B cell (primary cell): ENCODE data around the gene RPL18. TPM values are rescaled to one million over a fixed set of nuclear protein-coding genes. Genes with fewer than 3 reads are reported as not detected.

Experiments used
- ATAC-seq: fragments of 200-7000 bp; cut with Tn5 transposase; one replicate; pipeline ENCODE4 v1.10.0; 2021; ENCODE audit warnings: low read depth, mild to moderate bottlenecking, moderate number of reproducible peaks, moderate library complexity
- CTCF ChIA-PET: fragments of 350-600 bp; sonication (Branson Sonifier 250); formaldehyde crosslinking; loops from one replicate; lab custom pipeline; 2021; ENCODE audit warnings: antibody characterized with exemption, inconsistent platforms; lab: Charles Lee
- POLR2A ChIA-PET: fragments of 350-600 bp; sonication (Branson Sonifier 250); formaldehyde crosslinking; loops from one replicate; lab custom pipeline; 2021; ENCODE audit warnings: antibody characterized with exemption; lab: Charles Lee
- DNase-seq: peaks from one replicate; pipeline ENCODE4 v3.0.0; 2013
- H2AFZ ChIP-seq: 2 replicates; pipeline ENCODE4 v1.6.1; 2012; ENCODE audit warnings: mild to moderate bottlenecking, low read depth, low read length; ENCODE audit not compliant: insufficient read depth, poor library complexity, severe bottlenecking
- H3K27ac ChIP-seq, 2 donors: 1 replicate in 1 of 2; 2 replicates in 1 of 2; pipeline ENCODE4 v1.5.1; 2012 to 2013; ENCODE audit warnings: low read length in 2 of 2, mild to moderate bottlenecking in 2 of 2, moderate library complexity in 1 of 2
- H3K27me3 ChIP-seq, 4 experiments: fragments of 200-600 bp in 1 of 4; sonication (generic) in 1 of 4; replicated peaks in 1 of 4; 1 replicate in 2 of 4; 2 replicates in 2 of 4; pipeline versions ENCODE4 v1.6.1 to v1.7.0; 2013 to 2016; ENCODE audit warnings: low read length in 3 of 4, mild to moderate bottlenecking in 2 of 4, mixed read lengths in 1 of 4, moderate library complexity in 1 of 4; ENCODE audit not compliant: insufficient read depth in 4 of 4, control insufficient read depth in 3 of 4; ENCODE audit errors: control extremely low read depth in 1 of 4
- H3K36me3 ChIP-seq, 2 experiments: replicated peaks in 1 of 2; 1 replicate in 1 of 2; 2 replicates in 1 of 2; pipeline versions ENCODE4 v1.6.1 to v1.7.1; 2013; ENCODE audit warnings: low read length in 1 of 2; ENCODE audit not compliant: insufficient read depth in 2 of 2, control insufficient read depth in 1 of 2; ENCODE audit errors: control extremely low read depth in 1 of 2, extremely low read depth in 1 of 2
- H3K4me1 ChIP-seq, 2 donors: fragments of 200-600 bp in 1 of 2; sonication (generic) in 1 of 2; 1 replicate in 1 of 2; 2 replicates in 1 of 2; pipeline versions ENCODE4 v1.5.1 to v1.6.1; 2013 to 2017; ENCODE audit warnings: low read length in 2 of 2; ENCODE audit not compliant: control insufficient read depth in 2 of 2, insufficient read depth in 2 of 2
- H3K4me2 ChIP-seq: replicated peaks from 2 replicates; pipeline ENCODE3; 2012; ENCODE audit warnings: mild to moderate bottlenecking, low read depth, low read length; ENCODE audit not compliant: poor library complexity, severe bottlenecking
- H3K4me3 ChIP-seq, 5 experiments: fragments of 200-600 bp in 1 of 5; sonication (generic) in 1 of 5; 1 replicate in 3 of 5; 2 replicates in 2 of 5; pipeline versions ENCODE4 v1.5.1 to v1.7.0; 2011 to 2016; ENCODE audit warnings: low read length in 4 of 5, mild to moderate bottlenecking in 4 of 5, low read depth in 2 of 5, control low read depth in 1 of 5, moderate library complexity in 1 of 5; ENCODE audit not compliant: insufficient read depth in 1 of 5; ENCODE audit errors: control extremely low read depth in 1 of 5, extremely low read depth in 1 of 5
- H3K79me2 ChIP-seq: fragments of 200-600 bp; sonication (generic); one replicate; pipeline ENCODE4 v1.6.0; 2016; ENCODE audit warnings: low read length; ENCODE audit not compliant: control insufficient read depth, insufficient read depth
- H3K9ac ChIP-seq: fragments of 200-600 bp; sonication (generic); 2 replicates; pipeline ENCODE4 v1.6.1; 2017; ENCODE audit warnings: mild to moderate bottlenecking, low read length, moderate library complexity
- H3K9me3 ChIP-seq, 3 donors: one replicate each; pipeline versions ENCODE4 v1.6.1 to v1.7.1; 2013; ENCODE audit warnings: low read length in 2 of 3; ENCODE audit not compliant: control insufficient read depth in 2 of 3, insufficient read depth in 1 of 3; ENCODE audit errors: control extremely low read depth in 1 of 3
- H4K20me1 ChIP-seq: 2 replicates; pipeline ENCODE4 v1.6.0; 2012; ENCODE audit warnings: mild to moderate bottlenecking, low read length; ENCODE audit not compliant: insufficient read depth, control insufficient read depth, poor library complexity, severe bottlenecking
- H3K27ac Mint-ChIP-seq: one replicate; pipeline ENCODE4 v1.8.0; 2021; ENCODE audit warnings: mixed read lengths
- H3K27me3 Mint-ChIP-seq: one replicate; pipeline ENCODE4 v1.8.0; 2021; ENCODE audit warnings: mixed read lengths
- H3K4me1 Mint-ChIP-seq: one replicate; pipeline ENCODE4 v1.8.0; 2021; ENCODE audit warnings: mixed read lengths
- H3K4me3 Mint-ChIP-seq: one replicate; pipeline ENCODE4 v1.8.0; 2021; ENCODE audit warnings: mixed read lengths
- H3K9me3 Mint-ChIP-seq: one replicate; pipeline ENCODE4 v1.8.0; 2022; ENCODE audit warnings: mixed read lengths; ENCODE audit not compliant: insufficient read depth
- EZH2 ChIP-seq: IDR thresholded peaks from 2 replicates; pipeline ENCODE4 v1.6.1; 2012; ENCODE audit warnings: borderline replicate concordance, low read depth, mild to moderate bottlenecking, moderate library complexity, low read length; ENCODE audit not compliant: insufficient read depth, poor library complexity, severe bottlenecking
- WGBS: methylation state at CpG from one replicate; pipeline ENCODE4 v1.1.5; 2013; ENCODE audit warnings: missing lambda C conversion rate; ENCODE audit not compliant: insufficient coverage; 5-methylcytosine and 5-hydroxymethylcytosine counted together
- intact Hi-C: fragments of 100-400 bp; cut with micrococcal nuclease; formaldehyde crosslinking; loops from one replicate; pipeline ENCODE4 v1.10.0; 2022
- polyA plus RNA-seq: library from polyadenylated mRNA; depleted of rRNA; stranded (reverse); fragments of >200 nt; gene quantifications from 2 replicates; pipeline ENCODE4 v1.2.3, GENCODE V29; 2012
- total RNA-seq, 2 donors: library from RNA; stranded (reverse); fragments of 120-200 nt in 1 of 2; gene quantifications; 1 replicate in 1 of 2; 2 replicates in 1 of 2; pipeline versions ENCODE4 v1.2.3 to v1.2.4, GENCODE V29; 2013 to 2022
- TF ChIP-seq, protein P1 (sequence below): fragments of 200-600 bp; IDR thresholded peaks from one replicate; pipeline ENCODE4 v1.8.0; 2022; ENCODE audit warnings: antibody characterized with exemption, mild to moderate bottlenecking

Gene RPL18
- total and polyA plus RNA-seq, 2 donors (not counting 1 experiment from before 2014, with no cell fraction given) = 2,248 to 4,393 TPM

- Histone ChIP-seq H2AFZ (no peak overlapping the region), H3K4me1 (peaks cover 14 to 19% of the 10 kb centered on the region in 2 donors), H3K79me2 (peaks cover 6% of the 10 kb centered on the region), H3K27me3 (no peaks in the 10 kb centered on the region), H3K4me2 (no peak overlapping the region), H3K36me3 (peaks cover 0 to 52% of the 10 kb centered on the region in 2 experiments), H3K9ac (no peak overlapping the region), H3K9me3 (peaks cover 0 to 10% (median 0%) of the 10 kb centered on the region in 3 donors), H4K20me1 (peaks cover 52% of the 10 kb centered on the region), H3K4me3 (no peak overlapping the region), H3K27ac (no peak overlapping the region)
- peaks cover 30% of the 10 kb centered on the region for H3K4me1 Mint-ChIP-seq
- no peak overlapping the region for H3K4me3 Mint-ChIP-seq
- H3K27me3 Mint-ChIP-seq = no peaks in the 10 kb centered on the region
- POLR2A ChIA-PET = interaction anchor here (1.9 kb wide), 1 partner anchor 10 kb away, joined by 6 read pairs; the partner anchor contains the start of genes RPL18 and SPHK2
- ATAC-seq (no peak), DNase-seq (no peak)
- WGBS = 93% methylated on average over 27 of the region's 34 CpGs
- no peaks in the 10 kb centered on the region for H3K9me3 Mint-ChIP-seq
- CTCF ChIA-PET = no interaction called here
- no peak for TF ChIP-seq EZH2
- intact Hi-C loops = no loop called here
- H3K27ac Mint-ChIP-seq = no peak overlapping the region
These were observed 9.7 kb upstream of the RPL18 start for GRCh38 chr19:48628486-48629296.

DNA sequence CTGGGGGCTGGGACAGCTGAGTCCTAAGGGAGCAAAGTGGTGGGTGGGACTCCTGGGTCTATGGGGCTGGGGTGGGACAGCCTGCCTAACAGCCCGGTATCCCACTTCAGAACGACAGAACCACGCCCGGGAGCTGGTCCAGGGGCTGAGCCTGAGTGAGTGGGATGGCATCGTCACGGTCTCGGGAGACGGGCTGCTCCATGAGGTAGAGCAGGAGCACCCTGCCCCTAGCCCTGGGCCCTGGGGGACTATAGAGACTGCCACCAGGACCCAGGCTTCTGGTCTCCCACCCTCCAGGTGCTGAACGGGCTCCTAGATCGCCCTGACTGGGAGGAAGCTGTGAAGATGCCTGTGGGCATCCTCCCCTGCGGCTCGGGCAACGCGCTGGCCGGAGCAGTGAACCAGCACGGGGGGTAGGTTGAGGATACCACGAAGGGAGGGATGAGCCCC lies 8.9 kb upstream of the RPL18 start:
- Histone ChIP-seq H3K27ac (no peak overlapping the region), H3K27me3 (no peaks in the 10 kb centered on the region), H2AFZ (no peak overlapping the region), H3K9me3 (peaks cover 0 to 10% (median 0%) of the 10 kb centered on the region in 3 donors), H3K4me1 (peaks cover 14 to 20% of the 10 kb centered on the region in 2 donors), H3K79me2 (peaks cover 3% of the 10 kb centered on the region), H3K4me2 (no peak overlapping the region), H3K4me3 (no peak overlapping the region), H4K20me1 (peaks cover 44% of the 10 kb centered on the region), H3K9ac (no peak overlapping the region), H3K36me3 (peaks cover 0 to 44% of the 10 kb centered on the region in 2 experiments)
- H3K27ac Mint-ChIP-seq = no peak overlapping the region
- no peaks in the 10 kb centered on the region for H3K27me3 Mint-ChIP-seq
- H3K4me1 Mint-ChIP-seq = peaks cover 30% of the 10 kb centered on the region
- intact Hi-C loops = no loop called here
- no peak for DNase-seq
- H3K4me3 Mint-ChIP-seq = no peak overlapping the region
- 96% methylated on average over 8 of the region's 17 CpGs for WGBS
- CTCF ChIA-PET = no interaction called here
- POLR2A ChIA-PET = interaction anchor here (1.9 kb wide), 1 partner anchor 9 kb away, joined by 6 read pairs; the partner anchor contains the start of genes RPL18 and SPHK2
- TF ChIP-seq, protein P1, sequence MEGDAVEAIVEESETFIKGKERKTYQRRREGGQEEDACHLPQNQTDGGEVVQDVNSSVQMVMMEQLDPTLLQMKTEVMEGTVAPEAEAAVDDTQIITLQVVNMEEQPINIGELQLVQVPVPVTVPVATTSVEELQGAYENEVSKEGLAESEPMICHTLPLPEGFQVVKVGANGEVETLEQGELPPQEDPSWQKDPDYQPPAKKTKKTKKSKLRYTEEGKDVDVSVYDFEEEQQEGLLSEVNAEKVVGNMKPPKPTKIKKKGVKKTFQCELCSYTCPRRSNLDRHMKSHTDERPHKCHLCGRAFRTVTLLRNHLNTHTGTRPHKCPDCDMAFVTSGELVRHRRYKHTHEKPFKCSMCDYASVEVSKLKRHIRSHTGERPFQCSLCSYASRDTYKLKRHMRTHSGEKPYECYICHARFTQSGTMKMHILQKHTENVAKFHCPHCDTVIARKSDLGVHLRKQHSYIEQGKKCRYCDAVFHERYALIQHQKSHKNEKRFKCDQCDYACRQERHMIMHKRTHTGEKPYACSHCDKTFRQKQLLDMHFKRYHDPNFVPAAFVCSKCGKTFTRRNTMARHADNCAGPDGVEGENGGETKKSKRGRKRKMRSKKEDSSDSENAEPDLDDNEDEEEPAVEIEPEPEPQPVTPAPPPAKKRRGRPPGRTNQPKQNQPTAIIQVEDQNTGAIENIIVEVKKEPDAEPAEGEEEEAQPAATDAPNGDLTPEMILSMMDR = no peak
- no peak for TF ChIP-seq EZH2
- H3K9me3 Mint-ChIP-seq = no peaks in the 10 kb centered on the region
- no peak for ATAC-seq
